GM21423 (cell line): ENCODE results near the gene ARL6IP4.
"Not testable (repeated sequence)": the region's sequence is repeated elsewhere in the genome, so short reads cannot be mapped to it uniquely, and the experiment has no call there.

Experiments
- ATAC-seq: cut with Tn5 transposase; IDR thresholded peaks from one replicate; pipeline ENCODE4 v1.9.1; 2021; ENCODE audit warnings: mild to moderate bottlenecking, moderate library complexity; ENCODE audit not compliant: unreplicated experiment

The ARL6IP4 gene

GRCh38 chr12:122980183-122981035, at the start of gene ARL6IP4:
Gene ARL6IP4, plus strand, starts transcription at chr12:122980681. Its CDS starts 459 bp downstream, at chr12:122981140.
- peak; percentile 61 for ATAC-seq

- no peak for ATAC-seq
Observed at GRCh38 chr12:122932207-122932606, 48.3 kb upstream of the ARL6IP4 start.

DNA sequence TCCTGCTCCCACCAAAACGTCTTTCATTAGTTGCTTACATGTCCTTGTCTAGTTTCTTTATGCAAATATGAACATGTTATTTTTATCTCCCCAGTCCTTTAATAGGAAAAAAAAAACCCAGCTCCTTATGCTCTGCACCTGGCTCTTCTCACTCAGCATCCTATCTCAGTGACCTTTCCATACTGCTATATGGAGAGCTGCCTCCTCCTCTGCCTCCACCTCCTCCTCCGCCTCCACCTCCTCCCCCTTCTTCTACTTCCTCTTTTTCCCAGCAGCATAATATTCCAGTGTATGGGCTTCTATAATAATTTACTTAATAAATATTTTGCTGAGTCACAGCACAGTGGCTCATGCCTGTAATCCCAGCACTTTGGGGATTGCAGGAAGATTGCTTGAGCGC, 45.8 kb upstream of the ARL6IP4 start:
- ATAC-seq, result no peak

- no peak for ATAC-seq
Observed at GRCh38 chr12:122935318-122935717, 45.2 kb upstream of the ARL6IP4 start.

GRCh38 chr12:122937622-122938091, 42.8 kb upstream of the ARL6IP4 start:
- no peak for ATAC-seq

DNA sequence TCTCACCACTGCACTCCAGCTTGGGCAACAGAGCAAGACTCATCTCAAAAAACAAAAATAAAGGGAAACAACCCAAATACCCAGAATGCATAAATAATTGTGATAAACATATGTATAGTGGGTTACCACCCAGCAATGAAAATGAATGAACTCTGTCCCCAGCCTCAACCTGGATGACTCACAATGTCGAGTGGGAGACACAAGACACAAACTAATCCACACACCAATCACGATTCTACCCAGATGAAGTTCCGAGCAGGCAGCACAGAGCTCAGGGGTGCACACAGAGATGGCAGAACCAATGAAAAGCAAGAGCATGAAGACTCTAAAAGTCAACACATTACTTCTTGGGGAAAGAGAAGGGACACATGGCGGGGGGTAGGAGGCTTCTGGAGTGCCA, 41.4 kb upstream of the ARL6IP4 start:
- ATAC-seq, result no peak

DNA sequence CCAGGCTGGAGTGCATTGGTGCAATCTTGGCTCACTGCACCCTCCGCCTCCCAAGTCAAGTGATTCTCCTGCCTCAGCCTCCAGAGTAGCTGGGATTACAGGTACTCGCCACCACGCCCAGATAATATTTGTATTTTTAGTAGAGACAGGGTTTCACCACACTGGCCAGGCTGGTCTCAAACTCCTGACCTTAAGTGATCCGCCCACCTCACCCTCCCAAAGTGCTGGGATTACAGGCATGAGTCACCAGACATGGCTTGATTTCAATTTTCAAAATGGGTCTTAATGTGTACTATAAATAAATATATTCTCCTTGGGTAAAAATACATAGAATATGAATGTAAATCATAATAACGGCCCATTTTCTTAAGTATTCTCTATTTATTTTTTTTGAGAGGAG, 39.1 kb upstream of the ARL6IP4 start:
- ATAC-seq, result not testable (repeated sequence)

DNA sequence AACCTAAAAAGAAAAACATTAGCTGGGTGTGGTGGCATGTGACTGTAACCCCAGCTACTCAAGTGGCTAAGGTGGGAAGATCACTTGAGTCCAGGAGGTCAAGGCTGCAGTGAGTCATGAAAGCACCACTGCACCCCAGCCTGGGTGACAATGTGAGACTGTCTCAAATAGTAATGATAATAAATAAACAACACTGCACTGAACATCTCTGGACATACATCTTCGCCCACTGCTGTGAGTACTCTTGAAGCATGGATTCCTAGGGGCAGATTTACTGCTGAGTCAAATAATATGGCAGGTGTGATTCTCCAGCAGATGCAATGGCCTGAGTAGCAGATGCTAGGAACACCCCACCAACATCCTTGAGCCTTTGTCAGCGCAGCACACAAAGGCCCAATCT, 37.8 kb upstream of the ARL6IP4 start:
- ATAC-seq, result no peak

- no peak for ATAC-seq
Observed at GRCh38 chr12:122943196-122943595, 37.3 kb upstream of the ARL6IP4 start.

DNA sequence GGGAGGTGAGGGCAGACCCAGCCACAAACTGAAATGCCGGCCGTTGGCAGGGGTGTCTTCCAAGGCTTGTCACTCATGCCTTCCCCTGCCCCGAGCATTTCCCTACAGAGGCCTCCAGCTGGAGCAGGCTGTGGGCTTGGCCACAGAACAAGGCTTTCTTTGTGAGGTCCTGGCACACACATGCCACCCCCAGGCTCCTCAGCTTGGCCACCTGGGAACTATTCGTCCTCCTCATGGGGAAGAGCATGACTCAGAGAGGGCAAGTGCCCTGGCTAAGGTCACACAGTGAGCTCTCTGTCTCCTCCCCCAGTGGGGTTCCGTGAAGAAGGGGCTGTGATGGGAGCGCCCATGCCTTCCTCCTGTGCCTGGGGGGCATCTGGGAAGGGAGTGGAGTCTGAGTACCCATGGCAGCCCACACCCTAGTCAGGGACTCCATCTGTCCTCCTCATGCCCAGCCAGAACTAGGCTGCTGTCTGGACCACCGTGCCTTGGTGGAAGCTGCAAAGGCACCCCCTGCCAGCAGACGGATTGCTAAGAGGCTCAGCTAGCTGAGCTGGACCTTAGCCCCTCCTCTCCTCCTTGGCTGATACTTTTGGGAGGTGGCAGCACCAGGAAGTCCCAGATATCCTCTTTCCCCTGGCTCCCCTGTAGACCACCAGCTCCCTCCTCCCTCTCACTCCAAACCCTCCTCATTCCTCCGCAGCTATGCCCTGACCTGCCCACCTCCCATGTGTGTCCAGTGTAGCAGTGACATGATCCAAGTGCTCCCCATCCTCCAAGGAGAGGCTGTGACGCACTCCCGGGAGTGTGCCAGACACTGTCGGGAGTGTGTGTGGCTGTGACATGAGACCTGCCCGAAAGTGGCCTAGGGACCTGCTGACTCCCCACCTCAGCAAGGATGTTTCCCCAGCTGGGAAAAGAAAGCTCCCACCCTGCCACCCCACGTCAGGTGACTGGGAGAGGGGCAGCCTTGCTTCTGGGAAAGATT, 35.6 kb upstream of the ARL6IP4 start:
- no peak for ATAC-seq

DNA sequence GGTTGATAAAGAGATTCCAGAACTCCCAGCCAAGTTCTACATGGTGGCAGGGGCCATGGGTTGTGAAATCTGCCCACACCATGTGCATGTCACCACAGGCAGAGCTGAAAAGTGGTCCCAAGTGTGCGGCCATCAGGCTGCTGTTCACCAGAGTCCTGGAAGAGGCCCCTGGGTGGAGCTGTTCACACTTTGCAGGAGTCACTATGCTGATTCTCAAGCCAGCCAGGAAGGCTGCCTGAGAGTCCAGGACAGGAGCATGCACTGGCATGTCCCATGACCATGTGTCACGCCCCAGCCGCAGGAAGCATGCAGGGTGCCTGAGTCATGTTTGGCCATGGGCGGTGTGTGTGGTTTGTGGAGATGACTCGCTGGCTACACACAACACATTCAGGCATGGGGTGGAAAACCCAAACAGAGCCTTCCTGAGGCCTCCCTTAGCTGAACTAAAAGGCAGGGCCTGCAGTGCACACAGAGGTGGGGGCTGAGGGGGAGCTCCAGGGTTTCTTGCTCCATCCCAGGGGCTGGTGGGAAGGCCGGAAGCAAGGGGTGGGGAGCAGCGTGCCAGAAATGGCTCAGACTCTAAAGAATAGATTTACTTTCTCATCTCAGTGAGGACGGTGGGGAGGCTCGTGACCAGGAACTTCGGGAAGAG, 33.7 kb upstream of the ARL6IP4 start:
- peak; percentile 64 for ATAC-seq

DNA sequence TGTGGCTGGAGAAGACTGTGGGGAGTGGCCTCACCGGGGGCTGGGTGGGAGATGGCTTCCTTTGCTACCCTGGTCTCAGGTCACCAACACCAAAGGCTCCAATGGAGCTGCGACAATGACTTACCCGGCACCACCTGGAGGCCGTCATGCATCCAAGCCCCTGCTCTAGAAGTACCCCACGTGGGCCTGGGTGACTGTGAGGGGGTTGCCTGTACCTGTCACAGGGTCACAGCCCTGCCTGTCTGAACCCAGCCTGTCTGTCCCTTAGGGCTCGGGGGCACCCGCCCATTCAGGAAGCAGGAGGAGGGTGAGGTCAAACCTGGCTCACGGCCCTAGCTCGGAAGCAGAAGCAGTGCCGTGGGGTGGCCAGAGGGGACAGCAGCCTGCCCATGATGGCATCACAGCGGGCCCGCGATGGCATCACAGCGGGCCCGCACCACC, 33.1 kb upstream of the ARL6IP4 start:
- peak; percentile 13 for ATAC-seq

GRCh38 chr12:122948605-122949004, 31.9 kb upstream of the ARL6IP4 start:
- ATAC-seq, result no peak

DNA sequence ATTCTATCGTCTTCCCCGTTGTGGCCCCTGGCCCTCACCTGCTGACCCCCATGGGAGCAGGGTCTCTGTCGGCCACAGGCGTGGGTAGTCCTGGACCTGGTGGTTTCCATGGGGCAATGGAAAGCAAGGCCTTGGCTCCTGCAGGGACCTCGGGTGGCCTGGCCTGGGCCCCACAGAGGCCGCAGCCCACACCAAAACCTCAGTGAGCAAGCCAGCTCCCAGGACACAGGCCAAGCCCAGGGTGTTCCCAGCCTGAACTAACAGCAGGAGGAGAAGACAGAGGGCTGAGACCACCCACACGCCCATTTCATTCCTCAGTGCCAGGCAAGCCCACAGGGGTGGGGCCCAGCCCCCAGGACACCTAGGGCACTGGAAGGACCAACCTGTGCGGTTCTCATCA, 31.1 kb upstream of the ARL6IP4 start:
- no peak for ATAC-seq

- ATAC-seq, result no peak
Observed at GRCh38 chr12:122949816-122950675, 30.4 kb upstream of the ARL6IP4 start.

DNA sequence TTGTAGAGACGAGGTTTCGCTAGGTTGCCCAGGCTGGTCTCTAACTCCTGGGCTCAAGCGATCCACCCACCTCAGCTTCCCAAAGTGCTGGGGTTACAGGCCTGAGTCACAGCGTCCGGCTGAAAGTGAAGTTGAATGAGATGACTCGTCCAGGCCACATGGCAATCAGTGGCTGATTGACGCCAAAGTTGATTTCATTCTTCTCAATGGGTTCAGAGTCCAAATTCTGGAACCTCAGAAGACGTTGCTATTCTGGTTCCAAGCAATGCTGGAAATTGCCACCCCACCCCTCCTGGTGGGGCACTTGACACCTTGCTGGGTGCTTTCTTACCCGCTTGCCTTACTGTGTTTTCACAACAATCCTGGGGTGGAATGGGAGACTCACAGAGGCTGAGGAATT, 29.1 kb upstream of the ARL6IP4 start:
- ATAC-seq, result no peak

DNA sequence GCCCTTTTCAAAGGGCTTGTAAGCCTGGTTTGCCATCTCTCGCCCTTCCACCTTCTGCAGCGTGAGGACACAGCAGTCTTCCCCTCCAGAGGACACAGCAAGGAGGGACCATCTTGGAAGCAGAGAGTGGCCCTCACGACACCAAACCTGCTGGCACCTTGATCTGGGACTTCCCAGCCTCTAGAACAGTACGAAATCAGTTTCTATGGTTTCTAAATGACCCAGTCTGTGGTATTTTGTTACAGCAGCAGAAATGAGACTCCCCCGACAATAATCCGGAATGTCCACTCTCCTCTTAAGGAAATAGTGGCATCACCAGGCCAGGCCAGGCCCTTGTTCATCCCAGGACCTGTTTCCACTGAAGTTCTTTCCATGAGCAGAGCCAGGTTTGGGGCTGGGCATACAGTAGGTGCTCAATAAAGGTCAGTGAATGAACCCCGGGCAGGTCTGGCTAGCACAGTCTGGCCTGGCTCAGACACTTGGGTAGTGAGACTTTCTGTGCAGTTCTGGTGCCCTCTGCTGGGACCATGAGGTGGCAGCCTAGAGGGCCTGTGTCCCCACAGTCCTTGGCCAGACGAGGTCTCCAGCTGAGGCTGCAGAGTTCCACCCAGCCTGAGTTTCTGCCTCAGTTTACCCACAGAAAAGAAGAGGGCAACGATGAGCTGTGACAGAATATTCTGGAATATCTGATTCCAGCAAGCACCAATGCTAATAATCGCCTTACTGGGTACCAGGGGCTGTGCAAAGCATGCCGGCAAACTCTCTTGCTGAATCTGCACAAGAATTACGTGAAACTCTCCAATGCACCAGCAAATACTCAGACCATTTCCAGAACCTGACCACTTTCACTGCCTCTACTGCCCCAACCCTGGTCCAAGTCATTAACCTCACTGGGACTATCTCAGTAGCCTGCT, 28.2 kb upstream of the ARL6IP4 start:
- ATAC-seq, result peak; percentile 72

GRCh38 chr12:122955156-122955555, 25.3 kb upstream of the ARL6IP4 start:
- no peak for ATAC-seq

DNA sequence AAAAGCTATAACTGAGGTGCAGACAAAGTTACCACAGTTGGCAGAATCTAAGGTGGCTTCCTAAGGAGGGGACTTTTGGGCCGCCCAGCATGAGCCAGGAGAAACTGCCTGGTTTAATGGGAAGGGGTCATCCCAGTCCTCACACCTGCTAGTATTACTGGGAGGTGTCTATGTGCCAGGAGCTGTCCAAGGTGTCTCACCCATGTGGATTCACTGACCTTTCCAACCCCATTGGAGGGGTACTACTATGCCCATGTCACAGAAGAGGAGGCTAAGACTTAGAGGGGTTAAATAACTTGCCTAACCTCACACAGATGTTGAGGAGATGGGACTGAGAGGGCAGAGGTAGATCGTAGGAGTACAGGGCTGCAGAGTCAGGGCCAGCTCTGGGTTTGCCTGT, 24.4 kb upstream of the ARL6IP4 start:
- ATAC-seq, result no peak
